DLD1 (cell line): Measurements from ENCODE around the gene S100A11.
"Not testable (repeated sequence)": the region's sequence is repeated elsewhere in the genome, so short reads cannot be mapped to it uniquely, and the experiment has no call there.

ENCODE experiments used
- in situ Hi-C: cut with HindIII; loops from 2 replicates; pipeline ENCODE4 v1.10.0; 2017; ENCODE audit warnings: low sequenced_read_pairs

The S100A11 gene

GRCh38 chr1:152036267-152037216, at the start of gene S100A11:
S100A11 (minus strand) TSS chr1:152037004; CDS start chr1:152036915, 89 bp downstream.
- in situ Hi-C loops = no loop called here

- in situ Hi-C loops = no loop called here
These were observed 48.0 kb upstream of the S100A11 start for GRCh38 chr1:152084853-152085252.

GRCh38 chr1:152081026-152081425, 44.2 kb upstream of the S100A11 start:
- in situ Hi-C loops = not testable (repeated sequence)

- in situ Hi-C loops = not testable (repeated sequence)
These were observed 43.7 kb upstream of the S100A11 start for GRCh38 chr1:152080494-152080893.

GRCh38 chr1:152078831-152079441, 42.1 kb upstream of the S100A11 start:
- in situ Hi-C loops = no loop called here

GRCh38 chr1:152072311-152072710, 35.5 kb upstream of the S100A11 start:
- in situ Hi-C loops = loop anchor here (25.0 kb wide), 2 partner anchors 90 to 165 kb away; partner anchors contain the start of gene RPTN

- in situ Hi-C loops = loop anchor here (25.0 kb wide), 2 partner anchors 91 to 166 kb away; partner anchors contain the start of gene RPTN
These were observed 34.3 kb upstream of the S100A11 start for GRCh38 chr1:152071123-152071522.

- in situ Hi-C loops = loop anchor here (25.0 kb wide), 2 partner anchors 94 to 169 kb away; partner anchors contain the start of gene RPTN
These were observed 31.1 kb upstream of the S100A11 start for GRCh38 chr1:152067929-152068328.

GRCh38 chr1:152067150-152067549, 30.3 kb upstream of the S100A11 start:
- in situ Hi-C loops = loop anchor here (25.0 kb wide), 2 partner anchors 95 to 170 kb away; partner anchors contain the start of gene RPTN

- in situ Hi-C loops = loop anchor here (25.0 kb wide), 2 partner anchors 100 to 175 kb away; partner anchors contain the start of gene RPTN
These were observed 25.1 kb upstream of the S100A11 start for GRCh38 chr1:152061952-152062351.

- in situ Hi-C loops = loop anchor here (25.0 kb wide), 2 partner anchors 109 to 184 kb away; partner anchors contain the start of gene RPTN
These were observed 16.6 kb upstream of the S100A11 start for GRCh38 chr1:152053375-152053774.

- in situ Hi-C loops = loop anchor here (25.0 kb wide), 2 partner anchors 110 to 185 kb away; partner anchors contain the start of gene RPTN
These were observed 15.8 kb upstream of the S100A11 start for GRCh38 chr1:152052606-152053005.

- in situ Hi-C loops = loop anchor here (25.0 kb wide), 2 partner anchors 111 to 186 kb away; partner anchors contain the start of gene RPTN
These were observed 14.3 kb upstream of the S100A11 start for GRCh38 chr1:152050886-152051675.

GRCh38 chr1:152049291-152050083, 12.7 kb upstream of the S100A11 start:
- in situ Hi-C loops = loop anchor here (25.0 kb wide), 2 partner anchors 113 to 188 kb away; partner anchors contain the start of gene RPTN

GRCh38 chr1:152048416-152049009, 11.7 kb upstream of the S100A11 start:
- in situ Hi-C loops = no loop called here

- in situ Hi-C loops = no loop called here
These were observed 11.1 kb upstream of the S100A11 start for GRCh38 chr1:152047730-152048415.

GRCh38 chr1:152047413-152047729, 10.6 kb upstream of the S100A11 start:
- in situ Hi-C loops = no loop called here

- in situ Hi-C loops = no loop called here
These were observed 7.6 kb upstream of the S100A11 start for GRCh38 chr1:152044386-152044785.

- in situ Hi-C loops = no loop called here
These were observed 7.1 kb upstream of the S100A11 start for GRCh38 chr1:152043870-152044269.
